A673 (cell line): ENCODE measurements around the gene WNT3. TPM values are rescaled to one million over a fixed set of nuclear protein-coding genes. Genes with fewer than 3 reads are reported as not detected.

Experiments
- BruUV-seq: library from RNA; stranded (reverse); fragments of 400-500 nt; replicated peaks from 2 replicates; lab custom pipeline; 2021; lab: Mats Ljungman, UMichigan
- CTCF ChIA-PET: fragments of 300-600 bp; sonication (Branson Sonifier 250); formaldehyde crosslinking; loops from one replicate; lab custom pipeline; 2022; ENCODE audit warnings: antibody characterized with exemption; lab: Charles Lee
- POLR2A ChIA-PET: fragments of 300-600 bp; sonication (Branson Sonifier 250); formaldehyde crosslinking; loops from one replicate; lab custom pipeline; 2022; ENCODE audit warnings: antibody characterized with exemption; ENCODE audit not compliant: low non-redundant PET; lab: Charles Lee
- DNase-seq: peaks from one replicate; pipeline ENCODE4 v3.0.0-alpha.2; 2015; ENCODE audit warnings: low spot score
- H3K27ac ChIP-seq: fragments of 200-600 bp; sonication (generic); 2 replicates; pipeline ENCODE4 v1.5.1; 2016; ENCODE audit warnings: mixed run types, low read depth, mild to moderate bottlenecking, mixed read lengths, antibody characterized with exemption, low read length; ENCODE audit not compliant: poor library complexity, severe bottlenecking
- H3K27me3 ChIP-seq: fragments of 200-600 bp; sonication (generic); replicated peaks from 2 replicates; pipeline ENCODE4 v1.6.1; 2017; ENCODE audit warnings: mixed run types, low read depth, mild to moderate bottlenecking, mixed read lengths, antibody characterized with exemption, low read length; ENCODE audit not compliant: insufficient read depth, poor library complexity
- H3K36me3 ChIP-seq: fragments of 200-600 bp; sonication (generic); 2 replicates; pipeline ENCODE4 v1.6.1; 2016; ENCODE audit warnings: mixed run types, mild to moderate bottlenecking, mixed read lengths, antibody characterized with exemption, low read length; ENCODE audit not compliant: insufficient read depth, poor library complexity, severe bottlenecking
- H3K4me1 ChIP-seq: fragments of 200-600 bp; sonication (generic); 2 replicates; pipeline ENCODE4 v1.6.1; 2017; ENCODE audit warnings: mixed run types, mild to moderate bottlenecking, mixed read lengths, antibody characterized with exemption, low read length; ENCODE audit not compliant: insufficient read depth, poor library complexity, severe bottlenecking
- H3K4me3 ChIP-seq: fragments of 200-600 bp; sonication (generic); 2 replicates; pipeline ENCODE4 v1.5.1; 2016; ENCODE audit warnings: low read depth, mixed run types, mild to moderate bottlenecking, mixed read lengths, low read length; ENCODE audit not compliant: poor library complexity, severe bottlenecking
- H3K9me3 ChIP-seq: fragments of 200-600 bp; sonication (generic); 2 replicates; pipeline ENCODE4 v1.6.1; 2016; ENCODE audit warnings: mixed run types, low read depth, mild to moderate bottlenecking, mixed read lengths, antibody characterized with exemption, low read length; ENCODE audit not compliant: poor library complexity, severe bottlenecking
- CTCF ChIP-seq: fragments of 300-800, 200-600 bp; sonication (generic); conservative IDR thresholded peaks from 2 replicates; pipeline ENCODE4 v1.5.1; 2017; ENCODE audit warnings: low read depth, mild to moderate bottlenecking, antibody characterized with exemption, low read length, moderate library complexity, mixed read lengths
- EZH2 ChIP-seq: fragments of 200-600 bp; sonication (generic); IDR thresholded peaks from 2 replicates; pipeline ENCODE4 v1.6.1; 2017; ENCODE audit warnings: borderline replicate concordance, low read depth, mild to moderate bottlenecking, mixed read lengths, antibody characterized with exemption, low read length; ENCODE audit not compliant: poor library complexity, severe bottlenecking
- intact Hi-C: fragments of 100-400 bp; cut with micrococcal nuclease; formaldehyde crosslinking; loops from one replicate; pipeline ENCODE4 v1.10.0; 2022; ENCODE audit not compliant: unreplicated experiment
- total RNA-seq: library from RNA; stranded (reverse); gene quantifications from 2 replicates; pipeline ENCODE4 v1.2.3, GENCODE V29; 2021

The WNT3 gene
- total RNA-seq, 1 experiment from 2014 or later: 1.3 TPM

DNA sequence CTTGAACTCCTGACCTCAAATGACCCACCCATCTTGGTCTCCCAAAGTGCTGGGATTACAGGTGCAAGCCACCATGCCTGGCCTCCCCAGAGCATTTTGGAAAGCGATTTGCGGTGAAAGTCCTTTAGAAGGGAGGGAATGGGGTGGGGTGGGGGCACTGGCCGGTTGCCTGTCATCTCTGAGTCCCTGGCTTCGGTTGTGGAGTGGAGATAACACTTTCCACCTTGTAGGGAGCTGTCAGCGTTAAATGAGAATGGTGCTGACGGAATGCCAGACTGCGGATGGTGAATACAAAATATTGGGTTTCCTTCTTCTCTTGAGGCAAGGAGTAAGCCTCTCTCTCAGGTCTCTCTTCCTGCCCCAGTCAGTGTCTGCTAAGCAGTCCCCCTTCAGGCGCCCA, 5.2 kb upstream of the WNT3 start:
- Histone ChIP-seq H3K27ac (no peak overlapping the region), H3K9me3 (no peaks in the 10 kb centered on the region), H3K36me3 (no peaks in the 10 kb centered on the region), H3K4me1 (no peaks in the 10 kb centered on the region), H3K4me3 (no peak overlapping the region), H3K27me3 (peaks cover 25% of the 10 kb centered on the region)
- CTCF ChIA-PET: no interaction called here
- TF ChIP-seq EZH2 (no peak), CTCF (no peak)
- intact Hi-C loops: no loop called here
- POLR2A ChIA-PET: no interaction called here
- no peak for DNase-seq
- BruUV-seq: no TSS peak

GRCh38 chr17:46822388-46822921, 4.0 kb upstream of the WNT3 start:
- no peak overlapping the region for H3K27ac ChIP-seq
- H3K9me3 ChIP-seq: no peaks in the 10 kb centered on the region
- H3K4me1 ChIP-seq: no peaks in the 10 kb centered on the region
- POLR2A ChIA-PET: no interaction called here
- no peak for DNase-seq
- H3K27me3 ChIP-seq: peaks cover 28% of the 10 kb centered on the region
- no TSS peak for BruUV-seq
- TF ChIP-seq EZH2 (no peak), CTCF (peak; percentile 58)
- no peaks in the 10 kb centered on the region for H3K36me3 ChIP-seq
- H3K4me3 ChIP-seq: no peak overlapping the region
- intact Hi-C loops: no loop called here
- CTCF ChIA-PET: no interaction called here

GRCh38 chr17:46821482-46822387, 3.2 kb upstream of the WNT3 start:
- Histone ChIP-seq H3K9me3 (no peaks in the 10 kb centered on the region), H3K4me3 (no peak overlapping the region), H3K27me3 (peaks cover 28% of the 10 kb centered on the region), H3K36me3 (no peaks in the 10 kb centered on the region), H3K4me1 (no peaks in the 10 kb centered on the region), H3K27ac (no peak overlapping the region)
- intact Hi-C loops: no loop called here
- POLR2A ChIA-PET: no interaction called here
- no TSS peak for BruUV-seq
- no peak for DNase-seq
- TF ChIP-seq EZH2 (no peak), CTCF (no peak)
- CTCF ChIA-PET: no interaction called here
